Keratinocyte (primary cell): ENCODE results near the gene FMN1. TPM values are rescaled to one million over a fixed set of nuclear protein-coding genes. Genes with fewer than 3 reads are reported as not detected.

Source experiments
- DNase-seq: peaks from one replicate; pipeline ENCODE4 v3.0.0-alpha.2; 2011; ENCODE audit warnings: low read depth, missing footprints, low spot score
- FAIRE-seq: peaks from 2 replicates; lab custom pipeline; 2011; peaks lifted over from hg19 to GRCh38; lab: Jason Lieb, UNC
- H2AFZ ChIP-seq: 2 replicates; pipeline ENCODE4 v1.6.0; 2012; ENCODE audit warnings: low read length, control low read depth, inconsistent platforms; ENCODE audit not compliant: control insufficient read depth
- H3K27ac ChIP-seq: 2 replicates; pipeline ENCODE4 v1.5.1; 2011; ENCODE audit warnings: low read length; ENCODE audit not compliant: control insufficient read depth, insufficient read depth
- H3K27me3 ChIP-seq: 3 replicates; pipeline ENCODE4 v1.6.0; 2011; ENCODE audit warnings: low read length; ENCODE audit not compliant: control insufficient read depth, insufficient read depth; ENCODE audit errors: extremely low read depth
- H3K36me3 ChIP-seq, 2 experiments: 2 replicates in 1 of 2; 3 replicates in 1 of 2; pipeline ENCODE4 v1.5.1; 2011; ENCODE audit warnings: low read length in 2 of 2, mild to moderate bottlenecking in 1 of 2; ENCODE audit not compliant: control insufficient read depth in 2 of 2, insufficient read depth in 2 of 2; ENCODE audit errors: extremely low read depth in 1 of 2
- H3K4me1 ChIP-seq: 3 replicates; pipeline ENCODE4 v1.5.1; 2011; ENCODE audit warnings: low read length; ENCODE audit not compliant: control insufficient read depth, insufficient read depth; ENCODE audit errors: extremely low read depth
- H3K4me2 ChIP-seq: 3 replicates; pipeline ENCODE4 v1.6.0; 2011; ENCODE audit warnings: low read depth, low read length; ENCODE audit not compliant: control insufficient read depth, insufficient read depth; ENCODE audit errors: extremely low read depth
- H3K4me3 ChIP-seq, 3 experiments: fragments of 200-600 bp in 1 of 3; sonication (generic) in 1 of 3; 2 replicates in 2 of 3; 3 replicates in 1 of 3; pipeline ENCODE4 v1.5.1; 2011 to 2016; ENCODE audit warnings: low read length in 3 of 3, mild to moderate bottlenecking in 3 of 3, control low read depth in 2 of 3, inconsistent platforms in 1 of 3, low read depth in 1 of 3, mixed read lengths in 1 of 3, mixed run types in 1 of 3, moderate library complexity in 1 of 3; ENCODE audit not compliant: control insufficient read depth in 2 of 3, insufficient read depth in 2 of 3; ENCODE audit errors: extremely low read depth in 1 of 3
- H3K79me2 ChIP-seq: 2 replicates; pipeline ENCODE4 v1.6.0; 2012; ENCODE audit warnings: low read length; ENCODE audit not compliant: control insufficient read depth, insufficient read depth
- H3K9ac ChIP-seq: 3 replicates; pipeline ENCODE4 v1.6.0; 2011; ENCODE audit warnings: low read length; ENCODE audit not compliant: control insufficient read depth, insufficient read depth; ENCODE audit errors: extremely low read depth
- H3K9me1 ChIP-seq: 3 replicates; pipeline ENCODE4 v1.6.0; 2011; ENCODE audit warnings: low read length; ENCODE audit not compliant: control insufficient read depth, insufficient read depth; ENCODE audit errors: extremely low read depth
- H3K9me3 ChIP-seq: 2 replicates; pipeline ENCODE4 v1.5.1; 2012; ENCODE audit warnings: low read depth, low read length; ENCODE audit not compliant: control insufficient read depth
- H4K20me1 ChIP-seq: 3 replicates; pipeline ENCODE4 v1.6.0; 2011; ENCODE audit warnings: low read length; ENCODE audit not compliant: control insufficient read depth, insufficient read depth; ENCODE audit errors: extremely low read depth
- EZH2 ChIP-seq: IDR thresholded peaks from one replicate; pipeline ENCODE4 v1.6.1; 2012; ENCODE audit warnings: inconsistent platforms, mild to moderate bottlenecking, low read length, moderate library complexity
- dilution Hi-C: fragments of 300-500 bp; cut with MboI; formaldehyde crosslinking; loops from one replicate; pipeline ENCODE4 v1.7.0; 2020; ENCODE audit warnings: low sequenced_read_pairs; ENCODE audit not compliant: extremely low pct_ligation_motif_present
- polyA plus RNA-seq, 5 experiments: library from polyadenylated mRNA; depleted of rRNA in 3 of 5; stranded (reverse) in 3 of 5; stranded (forward) in 1 of 5; unstranded in 1 of 5; fragments of >200 nt; gene quantifications; 1 replicate in 1 of 5; 2 replicates in 3 of 5; 3 replicates in 1 of 5; pipeline versions ENCODE4 v1.2.1 to v1.2.3, GENCODE V29; 2011 to 2012; ENCODE audit warnings: missing spikeins in 2 of 5, low read depth in 1 of 5, low replicate concordance in 1 of 5
- TF ChIP-seq, protein P1 (sequence below), 3 experiments: IDR thresholded peaks in 1 of 3; conservative IDR thresholded peaks in 1 of 3; optimal IDR thresholded peaks in 1 of 3; 2 replicates in 2 of 3; 3 replicates in 1 of 3; pipeline versions ENCODE3 to v1.5.1; 2011; ENCODE audit warnings: low read length in 3 of 3, mild to moderate bottlenecking in 3 of 3, moderate library complexity in 2 of 3, control low read depth in 1 of 3, inconsistent platforms in 1 of 3; ENCODE audit not compliant: insufficient read depth in 2 of 3; ENCODE audit errors: extremely low read depth in 1 of 3

Gene FMN1
- polyA plus RNA-seq, 1 donor (not counting 4 experiments of a cell fraction or from before 2014, with no cell fraction given), result 0.71 TPM

DNA sequence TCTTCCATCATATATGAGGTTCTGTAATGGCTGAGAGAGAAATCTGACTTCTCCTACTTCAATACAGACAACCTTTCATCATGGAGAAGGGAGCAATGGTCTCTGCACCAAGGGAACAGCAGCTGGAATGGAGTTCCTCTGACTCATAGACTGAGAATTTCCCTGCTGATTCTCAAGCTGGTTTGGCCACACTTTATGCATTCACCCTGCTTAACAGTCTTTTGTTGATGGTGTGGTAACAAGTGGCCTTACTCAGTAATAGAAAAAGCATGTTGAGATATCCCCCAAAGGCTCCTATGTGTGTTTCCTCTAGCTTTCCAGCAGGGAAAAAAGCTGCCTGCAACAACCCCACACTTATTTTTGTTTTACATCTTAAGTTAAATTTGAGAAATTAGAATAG is 338.6 kb downstream of the FMN1 start:
- Histone ChIP-seq H3K9me3 (no peaks in the 10 kb centered on the region), H4K20me1 (no peaks in the 10 kb centered on the region), H3K9me1 (no peaks in the 10 kb centered on the region), H3K4me1 (peaks cover 53% of the 10 kb centered on the region), H3K4me2 (peak overlapping the region; percentile 65), H3K27ac (peak overlapping the region; percentile 70), H3K79me2 (no peaks in the 10 kb centered on the region), H3K36me3 (no peaks in the 10 kb centered on the region), H3K9ac (no peak overlapping the region), H2AFZ (no peak overlapping the region), H3K27me3 (no peaks in the 10 kb centered on the region), H3K4me3 (no peak overlapping the region)
- TF ChIP-seq EZH2, result no peak
- TF ChIP-seq, protein P1, sequence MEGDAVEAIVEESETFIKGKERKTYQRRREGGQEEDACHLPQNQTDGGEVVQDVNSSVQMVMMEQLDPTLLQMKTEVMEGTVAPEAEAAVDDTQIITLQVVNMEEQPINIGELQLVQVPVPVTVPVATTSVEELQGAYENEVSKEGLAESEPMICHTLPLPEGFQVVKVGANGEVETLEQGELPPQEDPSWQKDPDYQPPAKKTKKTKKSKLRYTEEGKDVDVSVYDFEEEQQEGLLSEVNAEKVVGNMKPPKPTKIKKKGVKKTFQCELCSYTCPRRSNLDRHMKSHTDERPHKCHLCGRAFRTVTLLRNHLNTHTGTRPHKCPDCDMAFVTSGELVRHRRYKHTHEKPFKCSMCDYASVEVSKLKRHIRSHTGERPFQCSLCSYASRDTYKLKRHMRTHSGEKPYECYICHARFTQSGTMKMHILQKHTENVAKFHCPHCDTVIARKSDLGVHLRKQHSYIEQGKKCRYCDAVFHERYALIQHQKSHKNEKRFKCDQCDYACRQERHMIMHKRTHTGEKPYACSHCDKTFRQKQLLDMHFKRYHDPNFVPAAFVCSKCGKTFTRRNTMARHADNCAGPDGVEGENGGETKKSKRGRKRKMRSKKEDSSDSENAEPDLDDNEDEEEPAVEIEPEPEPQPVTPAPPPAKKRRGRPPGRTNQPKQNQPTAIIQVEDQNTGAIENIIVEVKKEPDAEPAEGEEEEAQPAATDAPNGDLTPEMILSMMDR (optimal IDR thresholded peaks at IDR 0.05 in 1 of 3, IDR thresholded peaks at IDR 0.05 in 1 of 3, conservative IDR thresholded peaks at IDR 0.05 in 1 of 3; ENCODE audit: extremely low read depth in 1 of 3, insufficient read depth in 2 of 3, low read length in 3 of 3), result no peak
- peak; percentile 60 for DNase-seq
- peak; percentile 98 for FAIRE-seq
- dilution Hi-C loops, result no loop called here

DNA sequence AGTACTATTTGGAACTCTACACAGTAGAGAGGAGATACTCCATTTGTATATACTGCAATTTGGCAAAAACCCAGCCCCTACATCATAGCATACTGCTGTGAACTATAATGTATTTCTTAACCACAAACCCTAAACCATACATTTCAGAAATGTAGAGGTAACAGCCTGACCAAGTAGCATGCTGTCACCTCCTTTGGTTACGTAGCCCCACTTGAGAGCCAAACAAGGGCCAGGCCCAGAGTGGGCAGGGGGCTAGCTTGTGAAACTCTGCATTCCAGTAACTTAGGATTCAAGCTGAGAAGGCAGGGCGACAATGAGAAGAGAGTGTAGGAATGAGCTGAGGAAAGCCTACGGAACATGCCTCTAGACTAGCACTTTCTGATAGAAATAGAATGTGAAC is 340.9 kb downstream of the FMN1 start:
- dilution Hi-C loops, result no loop called here

More for the DNA sequence above, 340.9 kb downstream of the FMN1 start:
- Histone ChIP-seq H3K4me1 (peaks cover 59% of the 10 kb centered on the region), H4K20me1 (no peaks in the 10 kb centered on the region), H3K79me2 (no peaks in the 10 kb centered on the region), H3K9ac (no peak overlapping the region), H3K4me2 (no peak overlapping the region), H2AFZ (no peak overlapping the region), H3K36me3 (no peaks in the 10 kb centered on the region), H3K27me3 (no peaks in the 10 kb centered on the region), H3K27ac (no peak overlapping the region), H3K9me1 (no peaks in the 10 kb centered on the region), H3K9me3 (no peaks in the 10 kb centered on the region), H3K4me3 (no peak overlapping the region)
- TF ChIP-seq, protein P1 (optimal IDR thresholded peaks at IDR 0.05 in 1 of 3, IDR thresholded peaks at IDR 0.05 in 1 of 3, conservative IDR thresholded peaks at IDR 0.05 in 1 of 3; ENCODE audit: extremely low read depth in 1 of 3, insufficient read depth in 2 of 3, low read length in 3 of 3), result no peak
- TF ChIP-seq EZH2, result no peak
- no peak for DNase-seq
- no peak for FAIRE-seq
